GM06990 (cell line): ENCODE data around the gene MEGF6.

Experiments
- DNase-seq: peaks from one replicate; pipeline ENCODE4 v3.0.0-alpha.2; 2011; ENCODE audit not compliant: insufficient read length; ENCODE audit errors: extremely low read depth
- H3K27me3 ChIP-seq: replicated peaks from 2 replicates; pipeline ENCODE4 v1.6.0; 2011; ENCODE audit warnings: low read length; ENCODE audit not compliant: control insufficient read depth, insufficient read depth
- H3K36me3 ChIP-seq: 2 replicates; pipeline ENCODE4 v1.5.1; 2011; ENCODE audit warnings: low read length; ENCODE audit not compliant: control insufficient read depth, insufficient read depth
- H3K4me3 ChIP-seq: replicated peaks from 2 replicates; pipeline ENCODE4 v1.5.1; 2011; ENCODE audit warnings: low read depth, mild to moderate bottlenecking, control low read depth, low read length
- TF ChIP-seq, protein P1 (sequence below): IDR thresholded peaks from 2 replicates; pipeline ENCODE4 v1.5.1; 2011; ENCODE audit warnings: low read length, control low read depth, mild to moderate bottlenecking, inconsistent platforms; ENCODE audit not compliant: insufficient read depth, poor library complexity, severe bottlenecking

MEGF6 gene

DNA sequence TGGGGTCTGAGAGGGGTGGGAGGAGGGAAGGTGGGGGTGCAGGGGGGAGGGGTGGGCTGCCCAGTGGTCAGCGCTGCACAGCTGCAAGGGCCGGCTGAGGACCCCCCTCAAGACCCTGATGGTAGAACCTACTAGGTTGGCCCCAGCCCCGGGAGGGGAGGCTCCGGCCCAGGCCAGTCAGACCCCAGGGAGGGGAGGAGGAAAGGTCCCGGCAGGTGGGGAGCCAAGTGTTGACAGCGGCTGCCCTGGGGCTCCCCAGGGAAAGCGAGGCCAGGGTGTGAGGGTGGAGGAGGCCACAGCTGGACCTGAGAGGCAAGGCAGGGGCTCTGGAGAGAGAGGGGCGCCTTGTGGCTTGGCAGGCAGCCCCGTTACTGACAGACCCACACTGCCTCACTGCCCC lies 31.1 kb downstream of the MEGF6 start:
- H3K36me3 ChIP-seq: no peaks in the 10 kb centered on the region

DNA sequence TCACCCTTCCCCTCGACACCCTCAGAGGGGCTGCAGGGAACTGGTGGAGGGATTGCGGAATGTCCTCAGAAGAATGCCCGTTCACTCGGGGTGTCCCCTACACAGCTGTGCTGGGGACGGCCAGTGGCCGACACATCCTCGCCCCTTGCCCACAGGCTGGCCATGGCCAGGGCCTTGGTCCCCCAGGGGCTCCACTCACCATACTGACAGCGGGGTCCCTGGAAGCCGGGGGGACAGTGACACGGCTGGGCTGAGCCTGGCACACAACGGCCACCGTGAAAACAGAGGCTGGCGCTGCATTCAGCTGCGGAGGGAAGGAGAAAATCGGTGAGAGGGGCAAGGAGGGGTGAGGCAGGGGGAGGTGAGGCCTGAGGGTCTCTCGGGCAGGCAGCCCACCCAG lies 31.7 kb downstream of the MEGF6 start:
- Histone ChIP-seq H3K27me3 (no peaks in the 10 kb centered on the region), H3K36me3 (no peaks in the 10 kb centered on the region), H3K4me3 (no peak overlapping the region)
- DNase-seq: no peak
- TF ChIP-seq, protein P1, sequence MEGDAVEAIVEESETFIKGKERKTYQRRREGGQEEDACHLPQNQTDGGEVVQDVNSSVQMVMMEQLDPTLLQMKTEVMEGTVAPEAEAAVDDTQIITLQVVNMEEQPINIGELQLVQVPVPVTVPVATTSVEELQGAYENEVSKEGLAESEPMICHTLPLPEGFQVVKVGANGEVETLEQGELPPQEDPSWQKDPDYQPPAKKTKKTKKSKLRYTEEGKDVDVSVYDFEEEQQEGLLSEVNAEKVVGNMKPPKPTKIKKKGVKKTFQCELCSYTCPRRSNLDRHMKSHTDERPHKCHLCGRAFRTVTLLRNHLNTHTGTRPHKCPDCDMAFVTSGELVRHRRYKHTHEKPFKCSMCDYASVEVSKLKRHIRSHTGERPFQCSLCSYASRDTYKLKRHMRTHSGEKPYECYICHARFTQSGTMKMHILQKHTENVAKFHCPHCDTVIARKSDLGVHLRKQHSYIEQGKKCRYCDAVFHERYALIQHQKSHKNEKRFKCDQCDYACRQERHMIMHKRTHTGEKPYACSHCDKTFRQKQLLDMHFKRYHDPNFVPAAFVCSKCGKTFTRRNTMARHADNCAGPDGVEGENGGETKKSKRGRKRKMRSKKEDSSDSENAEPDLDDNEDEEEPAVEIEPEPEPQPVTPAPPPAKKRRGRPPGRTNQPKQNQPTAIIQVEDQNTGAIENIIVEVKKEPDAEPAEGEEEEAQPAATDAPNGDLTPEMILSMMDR: no peak

More for the DNA sequence above, 31.1 kb downstream of the MEGF6 start:
- H3K4me3 ChIP-seq: no peak overlapping the region
- DNase-seq: no peak
- no peaks in the 10 kb centered on the region for H3K27me3 ChIP-seq
- TF ChIP-seq, protein P1: no peak

DNA sequence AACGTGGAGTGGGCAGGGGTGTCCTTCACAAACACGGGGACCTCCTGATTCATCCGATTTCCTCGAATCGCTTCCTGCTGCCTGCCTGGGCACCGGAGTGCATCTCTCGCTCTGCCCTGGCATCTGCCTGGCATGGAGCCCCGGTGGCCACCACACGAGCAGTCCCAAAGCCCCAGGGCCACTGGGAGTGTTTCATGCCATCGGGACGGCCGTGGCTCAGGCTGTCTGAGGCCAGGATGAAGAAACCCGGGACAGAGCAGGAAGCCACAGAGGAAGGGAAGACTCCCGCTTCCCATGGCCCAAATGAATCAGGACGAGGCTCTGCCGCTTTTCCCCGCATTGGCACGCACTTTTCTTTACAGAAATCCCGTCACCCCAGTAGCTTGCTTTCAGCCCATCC lies 32.4 kb downstream of the MEGF6 start:
- TF ChIP-seq, protein P1: no peak
- no peaks in the 10 kb centered on the region for H3K27me3 ChIP-seq
- H3K4me3 ChIP-seq: no peak overlapping the region
- no peaks in the 10 kb centered on the region for H3K36me3 ChIP-seq
- DNase-seq: no peak

DNA sequence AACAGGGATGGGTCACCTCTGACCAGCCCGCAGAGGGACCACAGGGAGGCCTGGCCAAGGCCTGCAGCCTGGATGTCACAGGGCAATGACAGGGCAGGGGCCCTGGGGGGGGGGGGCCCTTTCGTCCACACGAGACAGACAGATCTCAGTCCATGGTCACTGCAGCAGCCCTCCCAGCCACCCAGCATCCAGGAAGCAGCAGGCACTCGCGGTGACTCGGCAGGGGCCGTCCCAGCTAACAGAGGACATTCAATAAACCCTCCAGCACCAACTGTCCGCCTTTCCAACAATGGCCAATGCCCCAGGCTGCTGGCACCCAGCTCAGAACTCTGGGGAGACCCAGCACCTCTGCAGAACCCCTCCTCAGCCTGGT lies 32.9 kb downstream of the MEGF6 start:
- Histone ChIP-seq H3K36me3 (no peaks in the 10 kb centered on the region), H3K27me3 (no peaks in the 10 kb centered on the region), H3K4me3 (no peak overlapping the region)
- DNase-seq: no peak
- TF ChIP-seq, protein P1: no peak

DNA sequence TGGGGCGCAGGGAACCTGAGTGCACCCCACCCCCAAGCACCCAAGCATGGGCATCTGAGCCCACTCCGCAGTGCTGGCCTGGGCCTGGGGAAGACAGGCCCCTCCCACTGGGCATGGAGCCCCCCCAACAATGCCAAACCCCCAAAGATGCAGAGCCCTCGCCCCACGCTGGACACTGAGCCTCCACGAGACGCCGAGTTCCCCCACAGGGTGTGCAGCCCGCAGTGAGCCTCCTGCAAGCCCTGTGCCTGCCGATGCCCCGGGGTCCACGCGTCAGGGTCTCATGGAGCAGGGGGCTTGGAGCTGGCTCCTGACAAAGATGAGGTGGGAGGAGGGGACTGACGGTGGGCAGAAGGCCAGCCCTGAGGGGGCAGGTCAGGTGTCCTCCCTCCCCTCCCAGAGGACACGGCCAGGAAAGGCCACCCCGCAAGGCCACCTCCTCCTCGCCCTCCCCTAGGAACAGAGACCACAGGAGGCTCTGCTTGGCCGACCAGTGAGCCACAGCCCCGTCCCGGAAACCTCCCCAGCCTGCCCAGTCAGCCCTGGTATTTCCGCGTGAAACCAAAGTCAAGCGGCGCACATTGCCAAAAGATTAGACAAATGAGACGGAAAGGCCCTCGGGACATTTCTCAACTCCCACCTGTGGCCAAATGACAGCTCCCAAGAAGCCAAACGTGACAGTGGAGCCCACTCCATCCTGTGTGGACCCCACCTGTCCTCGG lies 33.4 kb downstream of the MEGF6 start:
- no peak for DNase-seq
- H3K36me3 ChIP-seq: no peaks in the 10 kb centered on the region
- no peaks in the 10 kb centered on the region for H3K27me3 ChIP-seq
- no peak overlapping the region for H3K4me3 ChIP-seq
- TF ChIP-seq, protein P1: no peak

DNA sequence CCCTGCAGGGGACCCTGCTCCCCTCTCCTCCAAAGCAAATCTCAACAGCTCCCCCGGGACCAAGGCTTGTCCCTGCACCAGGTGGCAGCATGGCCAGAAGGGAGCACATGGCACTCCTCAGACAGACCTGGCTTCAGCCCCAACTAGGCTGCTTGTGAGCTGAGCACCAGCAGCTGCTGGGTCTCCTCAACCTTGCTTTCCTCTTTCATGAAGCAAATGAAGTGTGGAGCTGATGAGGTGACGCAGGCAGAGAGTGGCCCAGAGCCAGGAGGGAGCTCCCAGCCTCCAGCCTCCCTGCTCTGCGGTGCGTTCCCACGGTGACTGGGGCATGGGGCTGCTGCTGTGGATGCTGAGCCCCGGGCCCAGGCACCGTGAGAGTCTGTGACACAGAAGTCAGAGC lies 34.0 kb downstream of the MEGF6 start:
- TF ChIP-seq, protein P1: no peak
- Histone ChIP-seq H3K4me3 (no peak overlapping the region), H3K36me3 (no peaks in the 10 kb centered on the region), H3K27me3 (no peaks in the 10 kb centered on the region)
- no peak for DNase-seq
